SK-N-SH treated with all-trans-retinoic acid at 6 μM for 48 hours (cell line): ENCODE data around the gene VAV1.

Experiments
- ATAC-seq: fragments of 200-7000 bp; cut with Tn5 transposase; 3 replicates; pipeline ENCODE4 v1.9.1; 2020; ENCODE audit warnings: mild to moderate bottlenecking, moderate library complexity
- ARNTL ChIP-seq: fragments of 450-650 bp; formaldehyde crosslinking; IDR thresholded peaks from 2 replicates; pipeline ENCODE4 v1.5.0; 2020; ENCODE audit warnings: low read depth, mild to moderate bottlenecking, moderate library complexity, borderline replicate concordance
- BACH2 ChIP-seq: fragments of 250-450 bp; sonication (Bioruptor Pico); IDR thresholded peaks from 2 replicates; pipeline ENCODE4 v1.9.0; 2021; ENCODE audit warnings: mild to moderate bottlenecking, borderline replicate concordance
- CREB5 ChIP-seq: fragments of 250-450 bp; sonication (Bioruptor Pico); IDR thresholded peaks from 2 replicates; pipeline ENCODE4 v1.5.1; 2020; ENCODE audit warnings: low read depth, mild to moderate bottlenecking, moderate library complexity
- CSDC2 ChIP-seq: fragments of 250-450 bp; sonication (Bioruptor Pico); IDR thresholded peaks from 2 replicates; pipeline ENCODE4 v1.5.0; 2020; ENCODE audit warnings: mild to moderate bottlenecking, moderate library complexity
- CSRNP3 ChIP-seq: fragments of 250-450 bp; sonication (Bioruptor Pico); IDR thresholded peaks from 2 replicates; pipeline ENCODE4 v1.5.1; 2021; ENCODE audit warnings: mild to moderate bottlenecking, moderate library complexity
- ESRRG ChIP-seq: fragments of 250-450 bp; sonication (Bioruptor Pico); IDR thresholded peaks from 2 replicates; pipeline ENCODE4 v1.6.1; 2021; ENCODE audit warnings: mild to moderate bottlenecking
- ISL1 ChIP-seq: fragments of 250-450 bp; sonication (Bioruptor Pico); IDR thresholded peaks from 2 replicates; pipeline ENCODE4 v2.1.2; 2022; ENCODE audit warnings: mild to moderate bottlenecking, moderate library complexity
- OSR1 ChIP-seq: fragments of 250-450 bp; sonication (Bioruptor Pico); IDR thresholded peaks from 2 replicates; pipeline ENCODE4 v1.8.0; 2022; ENCODE audit warnings: moderate library complexity, mild to moderate bottlenecking, inconsistent platforms
- PATZ1 ChIP-seq: fragments of 250-450 bp; sonication (Bioruptor Pico); IDR thresholded peaks from 2 replicates; pipeline ENCODE4 v1.8.0; 2020; ENCODE audit warnings: mild to moderate bottlenecking, moderate library complexity, borderline replicate concordance
- POU6F1 ChIP-seq: fragments of 250-450 bp; sonication (Bioruptor Pico); IDR thresholded peaks from 2 replicates; pipeline ENCODE4 v1.8.0; 2021; ENCODE audit warnings: low read depth, mild to moderate bottlenecking, moderate library complexity, borderline replicate concordance
- PPARA ChIP-seq: fragments of 250-450 bp; sonication (Bioruptor Pico); IDR thresholded peaks from 2 replicates; pipeline ENCODE4 v1.5.0; 2020; ENCODE audit warnings: mild to moderate bottlenecking, borderline replicate concordance
- RARB ChIP-seq: fragments of 250-450 bp; sonication (Bioruptor Pico); IDR thresholded peaks from 2 replicates; pipeline ENCODE4 v1.8.0; 2021; ENCODE audit warnings: mild to moderate bottlenecking, moderate library complexity
- SNAI2 ChIP-seq: fragments of 250-450 bp; sonication (Bioruptor Pico); IDR thresholded peaks from 2 replicates; pipeline ENCODE4 v1.5.0; 2020; ENCODE audit warnings: mild to moderate bottlenecking, moderate library complexity
- TCF4 ChIP-seq: fragments of 250-450 bp; sonication (Bioruptor Pico); IDR thresholded peaks from 2 replicates; pipeline ENCODE4 v1.8.0; 2021; ENCODE audit warnings: mild to moderate bottlenecking, moderate library complexity, borderline replicate concordance
- TOX ChIP-seq: fragments of 250-450 bp; sonication (Bioruptor Pico); IDR thresholded peaks from 2 replicates; pipeline ENCODE4 v1.8.0; 2021; ENCODE audit warnings: mild to moderate bottlenecking, moderate library complexity, borderline replicate concordance
- TSHZ2 ChIP-seq: fragments of 250-450 bp; sonication (Bioruptor Pico); IDR thresholded peaks from 2 replicates; pipeline ENCODE4 v1.5.0; 2020; ENCODE audit warnings: mild to moderate bottlenecking, moderate library complexity
- ZC3H10 ChIP-seq: fragments of 250-450 bp; sonication (Bioruptor Pico); IDR thresholded peaks from 2 replicates; pipeline ENCODE4 v1.5.1; 2021; ENCODE audit warnings: mild to moderate bottlenecking, moderate library complexity
- ZFP3 ChIP-seq: fragments of 250-450 bp; sonication (Bioruptor Pico); IDR thresholded peaks from 2 replicates; pipeline ENCODE4 v1.5.0; 2020; ENCODE audit warnings: mild to moderate bottlenecking, moderate library complexity
- ZFP30 ChIP-seq: fragments of 450-650 bp; formaldehyde crosslinking; IDR thresholded peaks from 2 replicates; pipeline ENCODE4 v1.5.0; 2022; ENCODE audit warnings: mild to moderate bottlenecking, moderate library complexity
- ZNF565 ChIP-seq: fragments of 450-650 bp; formaldehyde crosslinking; conservative IDR thresholded peaks from 2 replicates; pipeline ENCODE4 v1.5.0; 2020; ENCODE audit warnings: low read depth, mild to moderate bottlenecking, moderate library complexity
- ZNF70 ChIP-seq: fragments of 450-650 bp; formaldehyde crosslinking; IDR thresholded peaks from 2 replicates; pipeline ENCODE4 v1.5.0; 2020; ENCODE audit warnings: mild to moderate bottlenecking, moderate library complexity
- ZNF8 ChIP-seq: fragments of 450-650 bp; formaldehyde crosslinking; IDR thresholded peaks from 2 replicates; pipeline ENCODE4 v1.5.0; 2020; ENCODE audit warnings: mild to moderate bottlenecking, moderate library complexity

VAV1 gene

GRCh38 chr19:6766357-6767080 lies 6.0 kb upstream of the VAV1 start:
- TF ChIP-seq OSR1 (CRISPR knock-in tag): no peak
- no peak for TF ChIP-seq ESRRG (CRISPR knock-in tag)
- TF ChIP-seq, all 23 proteins: peak for 0
- no peak; the same call in 1 of the 3 replicates for ATAC-seq

- no peak for ATAC-seq
- TF ChIP-seq ZNF70 (CRISPR knock-in tag) (no peak), CREB5 (CRISPR knock-in tag) (no peak), POU6F1 (no peak), ZFP3 (no peak), TOX (CRISPR knock-in tag) (no peak), CSRNP3 (CRISPR knock-in tag) (no peak), TCF4 (no peak), PPARA (CRISPR knock-in tag) (no peak), BACH2 (no peak), ARNTL (CRISPR knock-in tag) (no peak)
Observed at GRCh38 chr19:6767081-6767356, 5.5 kb upstream of the VAV1 start.

- ATAC-seq: peak; percentile 55
- TF ChIP-seq ISL1 (no peak), ZNF70 (CRISPR knock-in tag) (no peak), OSR1 (CRISPR knock-in tag) (no peak), ZNF565 (CRISPR knock-in tag) (no peak), ZNF8 (CRISPR knock-in tag) (no peak), ZC3H10 (no peak), ZFP3 (no peak), CSDC2 (CRISPR knock-in tag) (no peak), TCF4 (no peak), ESRRG (CRISPR knock-in tag) (no peak), CREB5 (CRISPR knock-in tag) (no peak), POU6F1 (no peak), TOX (CRISPR knock-in tag) (no peak), BACH2 (no peak), ZFP30 (CRISPR knock-in tag) (no peak), PATZ1 (CRISPR knock-in tag) (no peak), RARB (CRISPR knock-in tag) (no peak), SNAI2 (CRISPR knock-in tag) (no peak), TSHZ2 (CRISPR knock-in tag) (no peak)
- TF ChIP-seq, all 23 proteins: peak for 0
Observed at GRCh38 chr19:6767357-6768235, 4.9 kb upstream of the VAV1 start, which contains the start of gene SH2D3A. TSS of gene SH2D3A (minus strand) at chr19:6767435. CDS start at chr19:6763748, 3,687 bp downstream.
